ENCODE data around the gene CFAP100.

CFAP100 gene

DNA sequence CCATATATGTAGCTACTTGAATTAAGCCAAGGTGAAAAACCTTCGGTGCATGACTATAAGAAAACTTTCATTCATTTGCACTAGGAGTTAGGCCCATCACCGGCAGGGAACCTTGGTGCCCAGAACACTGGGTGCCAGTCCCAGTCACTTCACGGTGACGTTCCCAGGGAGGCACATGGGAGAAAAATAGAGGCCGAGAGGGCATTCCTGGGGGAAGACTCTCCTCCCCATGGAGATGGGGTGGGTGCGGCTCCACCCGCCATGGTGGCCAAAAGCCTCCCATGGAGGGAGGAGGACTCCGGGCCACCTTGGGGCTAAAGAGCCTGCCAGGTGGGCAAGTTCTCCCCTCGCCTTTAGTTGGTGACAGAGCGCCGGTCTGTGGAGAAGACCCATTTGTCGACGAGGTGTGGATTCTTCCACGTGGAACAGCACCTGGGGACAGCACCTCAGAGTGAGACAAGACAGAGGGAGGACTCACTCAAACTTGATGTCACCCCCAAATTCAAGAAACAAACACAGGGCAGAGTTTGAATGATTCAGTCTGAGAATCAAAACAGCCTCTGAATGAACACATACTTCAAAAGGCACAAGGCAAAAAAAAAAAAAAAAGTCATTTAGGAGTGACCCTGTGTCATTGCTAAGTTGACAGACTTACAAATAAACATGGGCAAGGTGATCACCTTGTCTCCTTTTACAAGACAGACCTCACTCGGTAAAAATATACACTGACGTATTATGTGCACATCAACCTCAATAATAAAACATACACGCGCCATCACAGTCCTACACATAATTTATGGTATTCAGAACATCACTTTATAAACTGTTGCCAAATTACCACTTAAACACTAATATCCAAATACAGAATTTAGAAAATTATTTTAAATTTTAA lies 42.4 kb downstream of the CFAP100 start:
- Histone ChIP-seq H3K27ac (no peak overlapping the region), H3K4me1 (ENCODE audit: control insufficient read depth in 1 of 2, insufficient read depth in 1 of 2, low read depth in 1 of 2, low read length in 1 of 2) (no peaks in the 10 kb centered on the region), H3K4me3 (ENCODE audit: low read depth in 1 of 2, low read length in 1 of 2) (no peak overlapping the region), H3K36me3 (peaks cover 97% of the 10 kb centered on the region), H3K27me3 (no peaks in the 10 kb centered on the region), H3K9me3 (no peaks in the 10 kb centered on the region)
- TF ChIP-seq, protein P1, sequence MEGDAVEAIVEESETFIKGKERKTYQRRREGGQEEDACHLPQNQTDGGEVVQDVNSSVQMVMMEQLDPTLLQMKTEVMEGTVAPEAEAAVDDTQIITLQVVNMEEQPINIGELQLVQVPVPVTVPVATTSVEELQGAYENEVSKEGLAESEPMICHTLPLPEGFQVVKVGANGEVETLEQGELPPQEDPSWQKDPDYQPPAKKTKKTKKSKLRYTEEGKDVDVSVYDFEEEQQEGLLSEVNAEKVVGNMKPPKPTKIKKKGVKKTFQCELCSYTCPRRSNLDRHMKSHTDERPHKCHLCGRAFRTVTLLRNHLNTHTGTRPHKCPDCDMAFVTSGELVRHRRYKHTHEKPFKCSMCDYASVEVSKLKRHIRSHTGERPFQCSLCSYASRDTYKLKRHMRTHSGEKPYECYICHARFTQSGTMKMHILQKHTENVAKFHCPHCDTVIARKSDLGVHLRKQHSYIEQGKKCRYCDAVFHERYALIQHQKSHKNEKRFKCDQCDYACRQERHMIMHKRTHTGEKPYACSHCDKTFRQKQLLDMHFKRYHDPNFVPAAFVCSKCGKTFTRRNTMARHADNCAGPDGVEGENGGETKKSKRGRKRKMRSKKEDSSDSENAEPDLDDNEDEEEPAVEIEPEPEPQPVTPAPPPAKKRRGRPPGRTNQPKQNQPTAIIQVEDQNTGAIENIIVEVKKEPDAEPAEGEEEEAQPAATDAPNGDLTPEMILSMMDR (IDR thresholded peaks at IDR 0.05) = no peak

DNA sequence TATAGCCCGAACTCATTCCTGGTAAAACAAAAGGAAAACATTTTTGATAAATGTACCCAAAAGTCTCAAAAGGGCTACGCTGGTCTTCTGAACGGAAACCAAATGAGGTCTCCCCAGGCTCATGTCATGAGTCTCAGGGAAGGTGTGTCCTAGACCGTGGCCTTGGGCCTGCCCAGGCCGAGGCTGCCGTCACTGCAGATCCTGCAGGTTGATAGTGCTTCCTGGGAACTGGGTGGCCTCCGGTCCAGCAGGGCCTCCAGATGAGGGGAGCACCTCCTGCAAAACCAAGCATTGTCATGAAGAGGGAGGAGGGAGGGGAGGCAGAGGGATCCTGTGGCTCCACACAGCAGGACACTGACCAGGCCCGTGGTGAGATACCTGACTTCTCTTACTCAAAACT lies 43.5 kb downstream of the CFAP100 start:
- Histone ChIP-seq H3K4me3 (ENCODE audit: low read depth in 1 of 2, low read length in 1 of 2) (no peak overlapping the region), H3K4me1 (ENCODE audit: control insufficient read depth in 1 of 2, insufficient read depth in 1 of 2, low read depth in 1 of 2, low read length in 1 of 2) (no peaks in the 10 kb centered on the region), H3K27ac (no peak overlapping the region), H3K27me3 (no peaks in the 10 kb centered on the region), H3K36me3 (peaks cover 100% of the 10 kb centered on the region), H3K9me3 (no peaks in the 10 kb centered on the region)
- TF ChIP-seq, protein P1 (IDR thresholded peaks at IDR 0.05) = no peak

DNA sequence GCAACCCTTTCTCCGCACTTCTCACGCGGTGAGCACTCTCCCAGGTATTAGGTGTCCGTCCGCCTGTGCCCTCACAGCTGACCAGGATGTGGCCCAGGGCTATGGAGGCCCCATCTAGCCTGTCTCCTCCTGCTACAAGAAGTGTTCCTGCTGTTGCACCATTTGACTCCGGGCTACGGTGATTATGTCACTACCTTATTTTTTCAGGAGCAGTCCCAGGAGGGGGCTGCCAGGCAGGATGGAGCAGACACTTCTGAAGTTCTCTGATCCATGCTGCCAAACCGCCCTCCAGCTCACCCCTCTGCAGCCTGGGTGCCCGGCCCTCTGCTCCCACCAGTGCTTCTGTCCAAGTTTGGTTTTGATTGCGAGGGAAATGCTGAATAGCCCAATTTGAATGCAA lies 44.0 kb downstream of the CFAP100 start:
- Histone ChIP-seq H3K4me1 (ENCODE audit: control insufficient read depth in 1 of 2, insufficient read depth in 1 of 2, low read depth in 1 of 2, low read length in 1 of 2) (no peaks in the 10 kb centered on the region), H3K27me3 (no peaks in the 10 kb centered on the region), H3K9me3 (no peaks in the 10 kb centered on the region), H3K36me3 (peaks cover 100% of the 10 kb centered on the region), H3K4me3 (ENCODE audit: low read depth in 1 of 2, low read length in 1 of 2) (no peak overlapping the region), H3K27ac (no peak overlapping the region)
- TF ChIP-seq, protein P1 (IDR thresholded peaks at IDR 0.05) = no peak

DNA sequence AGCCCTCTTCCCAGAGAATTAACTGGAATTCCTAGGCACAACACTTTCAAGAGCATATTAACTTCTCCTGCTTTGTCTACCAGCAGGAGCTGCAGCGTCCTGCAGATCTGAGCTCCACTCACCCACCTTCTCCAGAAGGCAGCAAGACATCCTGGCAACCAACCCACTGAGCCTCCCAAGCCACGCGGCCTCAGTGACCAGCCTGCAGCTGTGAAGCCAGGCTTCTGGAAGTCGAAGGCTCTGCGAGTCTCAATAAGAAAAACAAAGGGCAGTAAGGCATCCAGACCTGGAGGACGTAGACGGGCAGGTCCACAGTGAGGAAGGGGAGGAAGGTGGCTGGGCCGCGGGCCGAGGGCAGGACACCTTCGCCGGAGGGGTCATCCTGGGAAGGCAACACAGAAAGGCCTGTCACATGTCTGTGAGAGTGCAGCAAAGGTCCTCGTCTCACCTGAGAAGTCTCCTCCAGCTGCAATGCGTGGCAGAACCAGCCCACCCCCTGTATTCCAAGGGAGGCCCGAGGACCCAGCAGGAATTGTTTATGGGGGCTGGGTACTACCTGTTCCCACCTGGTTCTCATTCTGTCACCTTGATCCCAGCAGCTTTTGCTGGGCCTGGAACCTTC lies 44.7 kb downstream of the CFAP100 start:
- no peaks in the 10 kb centered on the region for H3K27me3 ChIP-seq
- H3K9me3 ChIP-seq = no peaks in the 10 kb centered on the region
- no peak overlapping the region for H3K27ac ChIP-seq
- H3K4me1 ChIP-seq (ENCODE audit: control insufficient read depth in 1 of 2, insufficient read depth in 1 of 2, low read depth in 1 of 2, low read length in 1 of 2) = no peaks in the 10 kb centered on the region
- TF ChIP-seq, protein P1 (IDR thresholded peaks at IDR 0.05) = no peak
- peaks cover 97% of the 10 kb centered on the region for H3K36me3 ChIP-seq
- no peak overlapping the region for H3K4me3 ChIP-seq (ENCODE audit: low read depth in 1 of 2, low read length in 1 of 2)

DNA sequence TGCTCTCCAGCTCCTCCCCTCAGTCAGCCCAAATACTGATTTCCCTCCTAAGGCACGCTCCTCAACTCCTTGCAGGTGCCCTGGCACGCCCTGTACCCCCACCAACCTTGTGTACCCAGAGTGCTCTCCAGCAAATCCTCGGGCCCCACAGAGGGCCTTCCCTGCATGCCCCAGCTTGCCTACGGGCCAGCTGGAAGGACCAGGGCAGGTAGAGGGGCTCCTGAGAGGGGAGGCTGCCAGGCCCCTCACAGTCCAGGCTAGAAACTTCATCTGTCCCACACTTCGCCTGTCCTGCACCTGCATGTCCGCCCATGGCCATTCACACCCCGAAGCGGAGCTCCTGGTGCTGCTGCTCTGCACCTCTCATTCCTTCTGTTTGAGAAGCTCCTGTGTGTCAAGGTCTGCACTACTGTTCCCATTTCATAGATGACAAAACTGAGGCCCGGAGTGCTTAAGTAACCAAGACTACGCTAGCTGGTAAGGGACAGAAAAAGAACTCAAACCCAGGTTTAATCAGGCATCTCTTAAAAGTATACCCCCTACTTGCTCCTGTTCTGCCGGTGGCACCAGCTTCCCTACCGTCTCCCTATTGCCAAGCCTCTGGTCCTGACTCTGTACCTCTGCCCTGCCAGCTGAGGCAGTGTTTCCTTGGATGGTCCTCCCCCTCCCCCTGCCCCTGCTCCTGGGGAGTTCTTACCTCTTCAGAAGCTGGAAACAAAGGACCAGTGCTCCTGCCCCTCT lies 45.4 kb downstream of the CFAP100 start:
- Histone ChIP-seq H3K9me3 (no peaks in the 10 kb centered on the region), H3K4me1 (ENCODE audit: control insufficient read depth in 1 of 2, insufficient read depth in 1 of 2, low read depth in 1 of 2, low read length in 1 of 2) (no peaks in the 10 kb centered on the region), H3K4me3 (ENCODE audit: low read depth in 1 of 2, low read length in 1 of 2) (no peak overlapping the region), H3K27me3 (no peaks in the 10 kb centered on the region), H3K27ac (no peak overlapping the region), H3K36me3 (peaks cover 97% of the 10 kb centered on the region)
- TF ChIP-seq, protein P1 (IDR thresholded peaks at IDR 0.05) = no peak
